CD4-positive, alpha-beta memory T cell (primary cell): ENCODE measurements around the gene KIF5A. TPM values are rescaled to one million over a fixed set of nuclear protein-coding genes. Genes with fewer than 3 reads are reported as not detected.

Experiments
- CTCF ChIA-PET: fragments of 350-600 bp; sonication (Branson Sonifier 250); formaldehyde crosslinking; loops from one replicate; lab custom pipeline; 2021; ENCODE audit warnings: inconsistent platforms; ENCODE audit not compliant: partially characterized antibody; lab: Charles Lee
- POLR2A ChIA-PET: fragments of 350-600 bp; sonication (Branson Sonifier 250); formaldehyde crosslinking; loops from one replicate; lab custom pipeline; 2021; ENCODE audit not compliant: partially characterized antibody; lab: Charles Lee
- DNase-seq, 5 donors: peaks; one replicate each; pipeline versions ENCODE4 v3.0.0 to v3.0.0-alpha.2; 2020 to 2022; ENCODE audit warnings: mixed read lengths in 1 of 5
- H3K27ac ChIP-seq: one replicate; pipeline ENCODE4 v1.7.0; 2013; ENCODE audit warnings: low read depth, low read length
- H3K27me3 ChIP-seq: 2 replicates; pipeline ENCODE4 v1.7.0; 2013; ENCODE audit warnings: mild to moderate bottlenecking, low read length, moderate library complexity; ENCODE audit not compliant: insufficient read depth
- H3K36me3 ChIP-seq: 2 replicates; pipeline ENCODE4 v1.7.0; 2013; ENCODE audit warnings: mild to moderate bottlenecking, low read length, moderate library complexity; ENCODE audit not compliant: insufficient read depth
- H3K4me1 ChIP-seq: 2 replicates; pipeline ENCODE4 v1.7.0; 2013; ENCODE audit warnings: mild to moderate bottlenecking, low read length, moderate library complexity; ENCODE audit not compliant: insufficient read depth
- H3K4me3 ChIP-seq, 2 donors: one replicate each; pipeline ENCODE4 v1.7.0; 2013; ENCODE audit warnings: low read length in 2 of 2, mild to moderate bottlenecking in 1 of 2
- H3K9me3 ChIP-seq, 2 donors: one replicate each; pipeline ENCODE4 v1.7.0; 2013; ENCODE audit warnings: low read length in 2 of 2, control low read depth in 1 of 2; ENCODE audit not compliant: control insufficient read depth in 1 of 2
- H3K27ac Mint-ChIP-seq, 7 donors: one replicate each; pipeline ENCODE4 v1.8.0; 2020 to 2021; ENCODE audit warnings: mixed read lengths in 7 of 7, mild to moderate bottlenecking in 6 of 7, inconsistent platforms in 3 of 7, moderate library complexity in 3 of 7
- H3K27me3 Mint-ChIP-seq, 2 donors: one replicate each; pipeline ENCODE4 v1.8.0; 2020 to 2021; ENCODE audit warnings: mixed read lengths in 2 of 2
- H3K36me3 Mint-ChIP-seq, 2 donors: one replicate each; pipeline ENCODE4 v1.8.0; 2020 to 2021; ENCODE audit warnings: mixed read lengths in 2 of 2, inconsistent platforms in 1 of 2, mild to moderate bottlenecking in 1 of 2
- H3K4me1 Mint-ChIP-seq, 4 donors: one replicate each; pipeline ENCODE4 v1.8.0; 2020 to 2021; ENCODE audit warnings: mixed read lengths in 4 of 4, mild to moderate bottlenecking in 1 of 4
- H3K4me3 Mint-ChIP-seq, 8 donors: one replicate each; pipeline ENCODE4 v1.8.0; 2020 to 2021; ENCODE audit warnings: mixed read lengths in 8 of 8, mild to moderate bottlenecking in 7 of 8, moderate library complexity in 6 of 8, inconsistent platforms in 3 of 8
- H3K9me3 Mint-ChIP-seq, 8 donors: one replicate each; pipeline ENCODE4 v1.8.0; 2020 to 2021; ENCODE audit warnings: mixed read lengths in 8 of 8, mild to moderate bottlenecking in 5 of 8, inconsistent platforms in 3 of 8, moderate library complexity in 1 of 8
- intact Hi-C: fragments of 100-400 bp; cut with micrococcal nuclease; formaldehyde crosslinking; loops from one replicate; pipeline ENCODE4 v1.15.1; 2023
- polyA plus RNA-seq, 2 donors: library from polyadenylated mRNA; unstranded; fragments of 300-500 nt; fragmentation: Illumina TruSeq; gene quantifications; one replicate each; pipeline ENCODE4 v1.2.3, GENCODE V29; 2021
- total RNA-seq, 2 experiments: library from RNA; stranded (reverse); gene quantifications; one replicate each; pipeline ENCODE4 v1.2.3, GENCODE V29; 2021

The KIF5A gene
- total and polyA plus RNA-seq, 4 experiments from 2014 or later: 0.96 to 1.00 TPM; not detected in 2

DNA sequence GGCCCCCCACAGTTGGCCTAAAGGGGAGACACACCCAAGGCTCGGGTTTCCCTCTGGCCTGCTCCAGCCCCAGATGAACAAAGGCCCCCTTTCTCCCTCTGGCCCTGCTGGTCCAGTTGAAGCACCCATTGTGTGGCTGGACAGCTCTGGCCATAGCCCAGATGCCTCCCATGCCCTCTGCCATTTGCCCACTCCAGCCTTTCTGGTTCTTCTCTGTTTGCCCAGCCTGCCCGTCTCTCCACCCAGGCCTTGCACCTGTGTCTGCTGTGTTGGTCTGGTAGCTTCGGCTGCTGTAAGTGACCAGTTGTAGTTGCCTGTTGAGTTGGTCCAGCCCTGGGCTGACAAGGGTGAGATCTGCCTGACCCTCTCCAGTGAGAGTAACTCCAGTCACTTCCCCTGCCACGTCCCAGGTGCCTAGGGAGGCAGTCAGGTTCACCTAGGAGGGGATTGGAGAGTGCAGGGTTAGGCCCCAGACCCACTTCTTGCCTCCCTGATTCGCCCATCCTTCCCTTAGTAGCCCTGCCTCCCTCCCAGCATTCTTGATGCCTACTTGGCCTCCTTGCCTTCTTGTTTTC lies 80.1 kb downstream of the KIF5A start:
- intact Hi-C loops: no loop called here
- ChIA-PET CTCF (interaction anchor here (0.9 to 10.7 kb wide), 3 partner anchors 9 to 47 kb away, joined by 3 to 124 read pairs (median 29); partner anchors contain the start of gene PIP4K2C), POLR2A (no interaction called here)
- Histone ChIP-seq H3K36me3 (no peaks in the 10 kb centered on the region), H3K27ac (no peak overlapping the region), H3K4me3 (no peak overlapping the region), H3K4me1 (peaks cover 18% of the 10 kb centered on the region), H3K9me3 (no peaks in the 10 kb centered on the region), H3K27me3 (peaks cover 49% of the 10 kb centered on the region)
- Mint-ChIP-seq H3K4me3 (no peak overlapping the region), H3K27ac (no peak overlapping the region), H3K27me3 (peaks cover 53 to 63% of the 10 kb centered on the region in 2 donors), H3K4me1 (peaks cover 10 to 25% (median 13%) of the 10 kb centered on the region in 4 donors), H3K9me3 (no peaks in the 10 kb centered on the region), H3K36me3 (no peaks in the 10 kb centered on the region)
- DNase-seq: no peak

DNA sequence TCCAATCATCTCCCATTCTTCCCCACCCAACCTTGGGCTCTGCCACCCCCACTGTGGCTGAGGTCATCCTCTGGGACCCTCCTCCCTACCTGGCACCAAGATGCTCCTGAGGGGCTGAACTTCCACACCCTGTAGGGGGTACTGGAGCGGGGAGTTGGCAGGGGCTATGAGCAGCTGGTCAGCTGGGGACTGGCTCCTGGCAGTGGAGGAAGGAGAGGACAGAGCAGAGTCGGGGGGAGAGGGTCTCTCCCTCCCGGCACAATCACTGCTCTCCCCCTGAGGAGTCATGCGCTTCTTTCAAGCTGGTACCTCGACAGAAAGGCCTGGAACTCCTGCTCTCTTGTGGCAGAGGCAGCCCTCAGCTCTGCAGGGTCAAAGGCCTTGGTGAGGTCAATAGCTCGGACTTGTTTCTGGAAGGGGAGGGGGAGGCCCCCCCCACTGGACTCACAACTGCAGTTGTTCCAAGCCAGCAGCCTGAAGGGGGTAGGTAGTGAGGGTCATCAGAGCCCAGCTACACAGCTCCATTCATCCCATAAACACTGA lies 81.1 kb downstream of the KIF5A start:
- Histone ChIP-seq H3K4me1 (peaks cover 18% of the 10 kb centered on the region), H3K4me3 (no peak overlapping the region), H3K36me3 (no peaks in the 10 kb centered on the region), H3K27me3 (peaks cover 40% of the 10 kb centered on the region), H3K27ac (no peak overlapping the region), H3K9me3 (no peaks in the 10 kb centered on the region)
- DNase-seq: no peak
- no peaks in the 10 kb centered on the region for H3K36me3 Mint-ChIP-seq
- H3K27me3 Mint-ChIP-seq: peaks cover 47 to 55% of the 10 kb centered on the region in 2 donors
- ChIA-PET POLR2A (interaction anchor here (0.6 kb wide), 1 partner anchor 11 kb away, joined by 3 read pairs; no protein-coding TSS in a partner anchor), CTCF (interaction anchor here (0.9 to 10.7 kb wide), 3 partner anchors 10 to 48 kb away, joined by 3 to 124 read pairs (median 29); partner anchors contain the start of gene PIP4K2C)
- peak overlapping the region in 1 of 8 donors; percentile 28 for H3K4me3 Mint-ChIP-seq
- intact Hi-C loops: no loop called here
- H3K27ac Mint-ChIP-seq: no peak overlapping the region
- H3K4me1 Mint-ChIP-seq: peaks cover 10 to 24% (median 13%) of the 10 kb centered on the region in 4 donors
- H3K9me3 Mint-ChIP-seq: no peaks in the 10 kb centered on the region

DNA sequence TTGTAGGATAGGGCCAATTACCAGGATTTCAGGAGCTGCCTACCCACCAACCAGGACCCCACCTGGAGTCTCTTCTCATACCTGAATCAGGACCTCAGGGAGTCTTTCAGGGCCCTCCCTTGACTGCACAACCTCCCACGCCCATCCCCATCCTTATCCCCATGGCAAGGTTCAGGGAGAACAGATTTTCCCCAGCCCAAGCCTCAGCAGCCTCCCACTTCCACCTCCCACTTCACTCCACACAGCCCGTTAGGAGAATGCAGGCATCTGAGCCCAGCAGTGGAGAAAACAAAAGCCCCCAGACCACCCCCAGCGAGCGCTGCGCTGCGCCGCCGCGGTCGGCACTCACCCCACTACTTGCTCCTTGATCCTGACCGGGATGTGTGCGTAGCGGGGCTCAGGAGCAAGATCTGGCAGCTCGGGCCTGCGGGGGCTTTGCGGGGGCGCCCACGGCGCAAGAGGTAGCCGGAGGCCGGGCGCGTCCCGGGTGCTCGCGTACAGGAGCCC lies 81.8 kb downstream of the KIF5A start:
- ChIA-PET CTCF (interaction anchor here (1.6 to 10.7 kb wide), 3 partner anchors 10 to 49 kb away, joined by 4 to 124 read pairs (median 29); no protein-coding TSS in a partner anchor), POLR2A (no interaction called here)
- Mint-ChIP-seq H3K9me3 (no peaks in the 10 kb centered on the region), H3K36me3 (no peaks in the 10 kb centered on the region), H3K4me1 (peaks cover 10 to 19% (median 13%) of the 10 kb centered on the region in 4 donors), H3K27me3 (peaks cover 41 to 53% of the 10 kb centered on the region in 2 donors), H3K27ac (no peak overlapping the region), H3K4me3 (peak overlapping the region in 7 of 8 donors; percentile 27 to 57 (median 51))
- H3K9me3 ChIP-seq: no peaks in the 10 kb centered on the region
- H3K4me1 ChIP-seq: peaks cover 18% of the 10 kb centered on the region
- intact Hi-C loops: no loop called here
- no peak overlapping the region for H3K27ac ChIP-seq
- peaks cover 33% of the 10 kb centered on the region for H3K27me3 ChIP-seq
- no peak overlapping the region for H3K4me3 ChIP-seq
- no peak for DNase-seq
- H3K36me3 ChIP-seq: no peaks in the 10 kb centered on the region

DNA sequence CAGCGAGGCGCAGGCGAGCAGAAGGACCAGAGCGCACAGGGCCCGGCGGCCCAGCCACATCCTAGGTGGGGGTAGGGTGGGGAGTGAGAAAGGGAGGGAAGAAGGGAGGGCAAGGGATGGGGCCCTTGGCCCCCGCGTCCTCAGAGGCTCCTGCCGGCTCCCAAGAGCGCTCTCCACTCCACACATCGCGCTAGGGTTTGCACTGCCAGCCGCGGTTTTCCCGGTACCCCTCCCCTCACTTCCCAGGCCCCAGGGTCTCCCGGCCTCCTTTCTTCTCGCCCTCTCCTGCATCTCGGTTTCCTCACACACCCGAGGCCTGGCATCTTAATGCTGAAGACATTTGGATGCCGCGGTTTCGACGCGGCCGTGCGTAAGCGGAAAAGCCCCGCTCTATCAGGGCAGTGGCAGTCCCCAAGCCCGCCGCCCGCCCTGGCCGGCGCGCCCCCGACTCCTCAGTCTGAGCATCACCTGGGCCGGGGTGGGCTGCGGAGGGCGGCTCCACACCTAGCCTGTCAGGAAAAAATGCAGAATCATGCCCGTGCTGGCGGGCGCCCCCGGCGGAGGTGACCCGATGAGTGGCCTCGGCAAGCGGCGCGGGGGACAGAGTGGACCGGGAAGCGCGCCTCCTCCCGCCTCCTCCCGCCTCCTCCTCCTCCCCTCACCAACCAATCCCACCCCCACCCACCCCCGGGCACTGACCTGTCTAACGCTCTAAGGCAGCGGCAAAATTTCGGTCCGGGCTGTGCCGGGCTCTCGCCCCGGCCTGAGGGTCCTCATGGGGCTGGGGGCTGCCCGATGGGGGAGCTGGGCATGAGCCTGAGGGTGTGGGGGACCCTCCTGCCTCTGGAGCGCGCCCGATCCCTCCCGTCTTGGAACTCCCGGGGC lies 82.5 kb downstream of the KIF5A start:
- DNase-seq: peak in 1 of 5 donors; percentile 22
- intact Hi-C loops: no loop called here
- Histone ChIP-seq H3K4me1 (peaks cover 18% of the 10 kb centered on the region), H3K27ac (no peak overlapping the region), H3K9me3 (no peaks in the 10 kb centered on the region), H3K4me3 (peak overlapping the region in 1 of 2 donors; percentile 45), H3K27me3 (peaks cover 28% of the 10 kb centered on the region), H3K36me3 (no peaks in the 10 kb centered on the region)
- POLR2A ChIA-PET: interaction anchor here (0.7 to 1.6 kb wide), 3 partner anchors 13 to 173 kb away, joined by 3 to 9 read pairs (median 5); partner anchors contain the start of gene GLI1
- Mint-ChIP-seq H3K27ac (no peak overlapping the region), H3K4me1 (peaks cover 7 to 13% (median 9%) of the 10 kb centered on the region in 4 donors), H3K27me3 (peaks cover 35 to 48% of the 10 kb centered on the region in 2 donors), H3K36me3 (no peaks in the 10 kb centered on the region), H3K9me3 (no peaks in the 10 kb centered on the region), H3K4me3 (peak overlapping the region; percentile 27 to 85 (median 65))
- CTCF ChIA-PET: interaction anchor here (1.0 to 10.7 kb wide), 15 partner anchors 8 to 176 kb away, joined by 3 to 124 read pairs (median 5); partner anchors contain the start of gene ARHGEF25

DNA sequence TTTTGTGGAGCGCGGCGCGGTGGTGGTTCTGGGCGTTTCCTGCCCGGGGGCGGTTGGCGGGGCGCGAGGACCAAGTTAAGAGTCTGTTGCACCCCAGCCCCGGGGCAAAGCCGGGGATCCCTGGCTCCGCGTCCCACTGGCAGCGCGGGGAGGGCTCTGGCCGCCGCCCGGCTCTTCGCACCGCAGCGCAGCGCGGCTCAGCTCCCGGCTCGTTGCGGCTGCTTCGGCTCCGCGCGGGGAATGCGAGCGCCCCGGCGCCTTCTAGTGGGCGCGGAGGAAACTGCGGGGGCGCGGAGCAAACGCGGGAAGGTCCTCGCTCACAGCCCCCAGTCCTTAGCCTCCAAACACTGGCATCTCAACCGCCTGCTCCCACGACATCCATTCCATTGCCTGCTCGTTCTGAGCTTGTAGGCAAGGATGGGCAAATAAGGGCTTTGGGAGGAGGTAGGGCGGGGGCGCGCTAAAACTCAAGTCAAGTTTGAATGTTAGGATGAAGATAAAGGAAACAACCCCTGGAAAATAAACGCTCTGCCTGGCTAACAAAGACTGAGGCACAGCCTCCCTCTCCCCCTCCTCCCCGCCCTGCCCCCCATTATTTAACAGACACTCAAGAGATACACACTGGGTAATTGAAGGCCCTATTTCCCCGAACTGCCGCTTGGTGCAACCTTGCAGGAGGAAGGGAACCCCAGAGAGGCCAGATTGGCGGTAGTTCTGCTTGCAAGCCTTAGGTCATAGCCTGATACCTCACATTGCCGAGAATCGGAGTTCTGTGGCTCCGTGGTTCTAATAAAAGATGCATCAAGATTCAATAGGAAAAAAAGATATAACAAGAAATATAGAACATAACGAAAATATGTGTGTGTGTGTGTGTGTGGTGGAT lies 83.4 kb downstream of the KIF5A start, which contains the start of gene B4GALNT1:
Gene B4GALNT1, minus strand, starts transcription at position 244 of the 883 bp plus-strand sequence. CDS start 1,069 bp downstream, outside the sequence.
- Mint-ChIP-seq H3K4me1 (peaks cover 7 to 13% (median 9%) of the 10 kb centered on the region in 4 donors), H3K9me3 (no peaks in the 10 kb centered on the region), H3K27ac (peak within 1 kb of the TSS in 1 of 7 donors; percentile 17), H3K27me3 (peaks cover 31 to 44% of the 10 kb centered on the region in 2 donors), H3K4me3 (peak within 1 kb of the TSS; percentile 31 to 85 (median 74)), H3K36me3 (no peaks in the 10 kb centered on the region)
- intact Hi-C loops: loop anchor here (1.0 kb wide), 4 partner anchors 50 to 174 kb away; partner anchors contain the start of gene GLI1
- no peaks in the 10 kb centered on the region for H3K9me3 ChIP-seq
- peak within 1 kb of the TSS in 1 of 2 donors; percentile 45 for H3K4me3 ChIP-seq
- ChIA-PET CTCF (interaction anchor here (0.6 to 10.7 kb wide), 17 partner anchors 9 to 177 kb away, joined by 3 to 124 read pairs (median 4); partner anchors contain the start of gene ARHGEF25), POLR2A (interaction anchor here (0.7 to 1.6 kb wide), 3 partner anchors 13 to 174 kb away, joined by 3 to 9 read pairs (median 5); partner anchors contain the start of gene GLI1)
- H3K27ac ChIP-seq: no peak within 1 kb of the TSS
- peaks cover 22% of the 10 kb centered on the region for H3K27me3 ChIP-seq
- H3K4me1 ChIP-seq: peaks cover 11% of the 10 kb centered on the region
- DNase-seq: peak in 4 of 5 donors; percentile 57 to 70 (median 61)
- H3K36me3 ChIP-seq: no peaks in the 10 kb centered on the region
